ENCODE data around the gene YIF1A. TPM values are rescaled to one million over a fixed set of nuclear protein-coding genes. Genes with fewer than 3 reads are reported as not detected.

YIF1A gene
- total RNA-seq, 1 experiment from 2014 or later: 64.3 TPM

DNA sequence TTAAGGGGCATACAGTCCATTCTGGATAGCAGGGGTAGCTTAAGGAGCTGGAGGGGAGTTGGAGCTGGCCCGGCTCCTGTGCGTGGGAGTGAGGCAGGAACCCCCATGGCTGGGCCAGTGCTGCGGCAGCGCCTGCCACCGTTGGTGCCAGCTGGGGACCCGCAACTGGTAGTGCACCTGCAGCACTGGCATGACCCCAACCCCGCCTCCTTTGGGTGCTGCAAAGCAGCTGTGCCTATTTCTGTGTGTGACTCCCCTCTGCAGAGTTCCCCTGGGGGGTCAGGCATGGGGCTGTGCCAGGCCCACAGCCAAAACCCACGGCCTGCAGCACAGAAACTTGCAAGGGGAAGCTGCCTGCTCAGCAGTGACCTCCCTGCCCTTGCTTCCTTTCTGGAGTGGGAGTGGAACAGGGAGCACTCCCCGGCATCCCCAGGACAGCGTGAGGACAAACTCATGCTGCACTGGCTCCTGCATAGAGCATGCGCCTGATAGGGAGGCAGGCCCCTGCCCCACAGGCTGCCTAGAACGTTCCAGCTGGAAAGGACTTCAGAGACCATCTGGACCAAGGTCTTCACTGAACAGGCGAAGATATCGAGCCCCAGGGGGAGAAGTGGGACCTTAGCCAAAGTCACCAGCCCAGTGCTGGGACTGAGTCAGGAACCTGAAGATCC, 46.7 kb downstream of the YIF1A start:
- Histone ChIP-seq H3K9me3 (ENCODE audit: control insufficient read depth, low read depth, low read length) (no peaks in the 10 kb centered on the region), H3K56ac (ENCODE audit: insufficient read length, low read depth, low read length) (no peak overlapping the region), H3K79me1 (ENCODE audit: insufficient read depth, low read depth, low read length, poor library complexity, severe bottlenecking) (no peaks in the 10 kb centered on the region), H3K27me3 (ENCODE audit: insufficient read depth, low read length) (no peaks in the 10 kb centered on the region), H3K23me2 (ENCODE audit: insufficient read length, low read depth, low read length, poor library complexity, severe bottlenecking) (no peaks in the 10 kb centered on the region), H4K8ac (replicated peaks; ENCODE audit: insufficient read length, low read depth, low read length) (no peak overlapping the region), H3K79me2 (ENCODE audit: insufficient read depth, low read length) (no peaks in the 10 kb centered on the region), H3K4me2 (ENCODE audit: insufficient read depth, insufficient read length, low read length) (no peak overlapping the region), H2BK15ac (ENCODE audit: low read depth, low read length) (no peak overlapping the region), H2BK12ac (ENCODE audit: insufficient read length, low read depth, low read length) (no peak overlapping the region), H2BK20ac (ENCODE audit: low read depth, low read length, poor library complexity, severe bottlenecking) (no peak overlapping the region), H3K14ac (ENCODE audit: insufficient read depth, low read length) (no peak overlapping the region), H3T11ph (ENCODE audit: low read length) (no peak overlapping the region), H3K27ac (ENCODE audit: insufficient read length, low read depth, low read length) (no peak overlapping the region), H3K23ac (ENCODE audit: insufficient read length, low read depth, low read length) (no peak overlapping the region), H3K9ac (ENCODE audit: extremely low read depth, insufficient read length, low read length) (no peak overlapping the region), H2AFZ (ENCODE audit: low read length) (no peak overlapping the region), H2BK120ac (ENCODE audit: low read depth, low read length, poor library complexity, severe bottlenecking) (no peak overlapping the region), H4K20me1 (ENCODE audit: control insufficient read depth, insufficient read depth, insufficient read length) (no peaks in the 10 kb centered on the region), H3K4ac (ENCODE audit: low read depth, low read length) (no peak overlapping the region), H4K5ac (ENCODE audit: insufficient read length, low read depth, low read length) (no peak overlapping the region), H3K18ac (ENCODE audit: insufficient read length, low read depth, low read length) (no peak overlapping the region), H2BK5ac (ENCODE audit: insufficient read length, low read length) (no peak overlapping the region), H4K91ac (ENCODE audit: insufficient read length, low read depth, low read length) (no peak overlapping the region), H2AK5ac (ENCODE audit: insufficient read length, low read length) (no peak overlapping the region), H3K4me1 (ENCODE audit: insufficient read depth, low read length) (no peaks in the 10 kb centered on the region)
- Mint-ChIP-seq H3K36me3 (ENCODE audit: insufficient read depth in 1 of 3, low read depth in 3 of 3) (peaks cover 0 to 6% (median 0%) of the 10 kb centered on the region in 3 experiments; a peak in 2 of 7 replicates), H3K27ac (peak overlapping the region in 1 of 3 experiments; percentile 18; a peak in 1 of 7 replicates), H3K4me3 (no peak overlapping the region), H3K4me1 (peaks cover 5% of the 10 kb centered on the region in 2 experiments; a peak in 3 of 4 replicates), H3K27me3 (ENCODE audit: low read depth) (peaks cover 5% of the 10 kb centered on the region; the same call in 1 of the 2 replicates), H3K9me3 (no peaks in the 10 kb centered on the region)
- DNase-seq: no peak
- WGBS (ENCODE audit: extremely low coverage, insufficient read length, low lambda C conversion rate): no CpG with 5 or more reads among the region's 14 CpGs
- TF ChIP-seq, protein P1, sequence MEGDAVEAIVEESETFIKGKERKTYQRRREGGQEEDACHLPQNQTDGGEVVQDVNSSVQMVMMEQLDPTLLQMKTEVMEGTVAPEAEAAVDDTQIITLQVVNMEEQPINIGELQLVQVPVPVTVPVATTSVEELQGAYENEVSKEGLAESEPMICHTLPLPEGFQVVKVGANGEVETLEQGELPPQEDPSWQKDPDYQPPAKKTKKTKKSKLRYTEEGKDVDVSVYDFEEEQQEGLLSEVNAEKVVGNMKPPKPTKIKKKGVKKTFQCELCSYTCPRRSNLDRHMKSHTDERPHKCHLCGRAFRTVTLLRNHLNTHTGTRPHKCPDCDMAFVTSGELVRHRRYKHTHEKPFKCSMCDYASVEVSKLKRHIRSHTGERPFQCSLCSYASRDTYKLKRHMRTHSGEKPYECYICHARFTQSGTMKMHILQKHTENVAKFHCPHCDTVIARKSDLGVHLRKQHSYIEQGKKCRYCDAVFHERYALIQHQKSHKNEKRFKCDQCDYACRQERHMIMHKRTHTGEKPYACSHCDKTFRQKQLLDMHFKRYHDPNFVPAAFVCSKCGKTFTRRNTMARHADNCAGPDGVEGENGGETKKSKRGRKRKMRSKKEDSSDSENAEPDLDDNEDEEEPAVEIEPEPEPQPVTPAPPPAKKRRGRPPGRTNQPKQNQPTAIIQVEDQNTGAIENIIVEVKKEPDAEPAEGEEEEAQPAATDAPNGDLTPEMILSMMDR (conservative IDR thresholded peaks at IDR 0.05): no peak

Data from H9 (cell line).